GM12878 (cell line): ENCODE measurements around the gene TRAF3. TPM values are rescaled to one million over a fixed set of nuclear protein-coding genes. Genes with fewer than 3 reads are reported as not detected.
A peak's percentile ranks its signal among the peaks of the same experiment; 100 is the strongest.

Experiments
- BACH1 ChIP-seq: fragments of 450-650 bp; IDR thresholded peaks from 2 replicates; pipeline ENCODE4 v1.6.1; 2017; ENCODE audit warnings: mild to moderate bottlenecking, borderline replicate concordance
- CBX3 ChIP-seq: fragments of 200-600 bp; sonication (generic); IDR thresholded peaks from 2 replicates; pipeline ENCODE4 v1.6.1; 2016; ENCODE audit warnings: low read depth, borderline replicate concordance
- ESRRA ChIP-seq: IDR thresholded peaks from 2 replicates; pipeline ENCODE4 v1.6.1; 2012; ENCODE audit warnings: mild to moderate bottlenecking, low read length, improper control_type of control experiment
- FOXK2 ChIP-seq: fragments of 450-650 bp; IDR thresholded peaks from 2 replicates; pipeline ENCODE4 v1.6.1; 2017; ENCODE audit warnings: mild to moderate bottlenecking, moderate library complexity
- IKZF1 ChIP-seq: fragments of 450-650 bp; conservative IDR thresholded peaks from 2 replicates; pipeline ENCODE4 v1.6.1; 2017; ENCODE audit warnings: antibody characterized with exemption, mild to moderate bottlenecking
- MEF2A ChIP-seq: IDR thresholded peaks from 2 replicates; pipeline ENCODE4 v1.6.1; 2011; ENCODE audit warnings: low read depth, mild to moderate bottlenecking, low read length, moderate library complexity; ENCODE audit not compliant: insufficient read depth
- NBN ChIP-seq: fragments of 450-650 bp; IDR thresholded peaks from 2 replicates; pipeline ENCODE4 v1.6.1; 2016
- RELA ChIP-seq: fragments of 450-650 bp; IDR thresholded peaks from 2 replicates; pipeline ENCODE4 v1.8.0; 2014; ENCODE audit warnings: borderline replicate concordance; ENCODE audit not compliant: partially characterized antibody
- SIN3A ChIP-seq: IDR thresholded peaks from 2 replicates; pipeline ENCODE4 v1.6.1; 2012; ENCODE audit warnings: low read depth, low read length, improper control_type of control experiment
- SMAD5 ChIP-seq: IDR thresholded peaks from 2 replicates; pipeline ENCODE4 v1.6.1; 2016; ENCODE audit warnings: antibody characterized with exemption, low read depth
- SRF ChIP-seq, 2 experiments: IDR thresholded peaks; 2 replicates each; pipeline ENCODE4 v1.6.1; 2011; ENCODE audit warnings: low read depth in 2 of 2, low read length in 2 of 2, mild to moderate bottlenecking in 1 of 2, moderate library complexity in 1 of 2
- STAT3 ChIP-seq: IDR thresholded peaks from 2 replicates; pipeline ENCODE4 v1.6.1; 2011; ENCODE audit warnings: low read depth, low read length, improper control_type of control experiment
- ZBTB4 ChIP-seq: fragments of 450-650 bp; formaldehyde crosslinking; IDR thresholded peaks from 2 replicates; pipeline ENCODE4 v1.4.0; 2022; ENCODE audit warnings: mild to moderate bottlenecking, moderate library complexity
- ZBTB40 ChIP-seq: fragments of 450-650 bp; IDR thresholded peaks from 2 replicates; pipeline ENCODE4 v1.6.1; 2016; ENCODE audit warnings: mild to moderate bottlenecking, moderate library complexity, borderline replicate concordance
- ZNF622 ChIP-seq: fragments of 450-650 bp; IDR thresholded peaks from 2 replicates; pipeline ENCODE4 v1.6.1; 2017; ENCODE audit warnings: mild to moderate bottlenecking, inconsistent platforms
- polyA plus RNA-seq, 11 experiments: library from polyadenylated mRNA; depleted of rRNA in 4 of 11; unstranded in 6 of 11; stranded (reverse) in 5 of 11; fragments of >200 nt; fragmentation: Nextera tagmentation in 4 of 11; fragmentation: Illumina TruSeq in 1 of 11; extraction: Ambion mirVana in 4 of 11; extraction: Trizol in 1 of 11; gene quantifications; 1 replicate in 1 of 11; 2 replicates in 10 of 11; pipeline versions ENCODE4 v1.2.1 to v1.2.3, GENCODE V29; 2011 to 2016; ENCODE audit warnings: inconsistent platforms in 2 of 11, missing spikeins in 2 of 11, low read depth in 1 of 11
- total RNA-seq, 4 experiments: library from RNA; depleted of rRNA in 3 of 4; stranded (reverse); fragments of >200 nt in 3 of 4; fragmentation: Illumina TruSeq in 1 of 4; extraction: Trizol in 1 of 4; gene quantifications; 2 replicates each; pipeline versions ENCODE4 v1.2.1 to v1.2.3, GENCODE V29; 2013 to 2021
- TF ChIP-seq, protein P1 (sequence below): fragments of 450-650 bp; IDR thresholded peaks from 2 replicates; pipeline ENCODE4 v1.6.1; 2017; ENCODE audit warnings: mild to moderate bottlenecking, moderate library complexity
- TF ChIP-seq, protein P2 (sequence below): IDR thresholded peaks from 2 replicates; pipeline ENCODE4 v1.6.1; 2011; ENCODE audit warnings: low read depth, low read length, improper control_type of control experiment, borderline replicate concordance

Gene TRAF3
- total and polyA plus RNA-seq, 10 of the 15 experiments (the other 5 are each of a cell fraction or from before 2014, with no cell fraction given): 3.0 to 70.1 (median 36.5) TPM

DNA sequence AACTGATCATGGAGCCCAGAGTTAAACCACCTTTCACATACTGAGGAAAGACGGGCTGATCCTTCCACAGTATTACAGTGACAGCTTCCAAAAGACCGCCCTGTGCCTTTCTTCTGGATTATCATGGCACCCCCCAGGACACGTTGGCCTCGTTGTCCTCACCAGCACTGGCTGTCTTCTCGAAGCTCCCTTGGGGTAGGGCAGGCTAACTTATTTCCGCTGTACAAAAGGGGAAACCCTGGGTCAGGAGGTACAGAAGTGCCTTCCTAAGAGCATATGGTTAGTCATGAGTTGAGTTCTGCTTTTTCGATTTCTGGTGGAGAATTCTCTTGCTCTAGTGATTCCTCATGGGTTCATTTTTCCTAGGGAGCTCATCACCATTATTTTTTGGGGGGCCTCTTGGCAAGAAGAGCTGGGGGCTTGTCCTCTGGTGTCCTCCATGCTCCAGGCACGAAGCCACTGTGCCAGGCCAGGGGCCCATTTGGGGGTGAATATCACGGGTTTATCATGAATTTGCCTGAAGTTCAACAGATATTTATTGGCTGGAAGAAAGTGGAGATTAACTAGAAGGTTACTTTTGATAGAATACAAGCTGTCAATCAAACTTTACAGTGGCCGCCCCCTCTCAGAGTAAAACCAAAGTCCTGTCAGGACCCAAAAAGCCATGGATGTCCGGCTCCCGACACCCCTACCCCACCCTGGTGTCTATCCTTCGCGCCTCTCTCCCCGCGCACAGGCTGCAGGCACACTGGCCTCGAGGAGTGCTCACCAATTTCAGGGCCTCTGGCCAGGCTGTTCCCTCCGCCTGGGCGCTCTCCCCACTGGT is 8.8 kb upstream of the TRAF3 start (continued):
- TF ChIP-seq, protein P1, sequence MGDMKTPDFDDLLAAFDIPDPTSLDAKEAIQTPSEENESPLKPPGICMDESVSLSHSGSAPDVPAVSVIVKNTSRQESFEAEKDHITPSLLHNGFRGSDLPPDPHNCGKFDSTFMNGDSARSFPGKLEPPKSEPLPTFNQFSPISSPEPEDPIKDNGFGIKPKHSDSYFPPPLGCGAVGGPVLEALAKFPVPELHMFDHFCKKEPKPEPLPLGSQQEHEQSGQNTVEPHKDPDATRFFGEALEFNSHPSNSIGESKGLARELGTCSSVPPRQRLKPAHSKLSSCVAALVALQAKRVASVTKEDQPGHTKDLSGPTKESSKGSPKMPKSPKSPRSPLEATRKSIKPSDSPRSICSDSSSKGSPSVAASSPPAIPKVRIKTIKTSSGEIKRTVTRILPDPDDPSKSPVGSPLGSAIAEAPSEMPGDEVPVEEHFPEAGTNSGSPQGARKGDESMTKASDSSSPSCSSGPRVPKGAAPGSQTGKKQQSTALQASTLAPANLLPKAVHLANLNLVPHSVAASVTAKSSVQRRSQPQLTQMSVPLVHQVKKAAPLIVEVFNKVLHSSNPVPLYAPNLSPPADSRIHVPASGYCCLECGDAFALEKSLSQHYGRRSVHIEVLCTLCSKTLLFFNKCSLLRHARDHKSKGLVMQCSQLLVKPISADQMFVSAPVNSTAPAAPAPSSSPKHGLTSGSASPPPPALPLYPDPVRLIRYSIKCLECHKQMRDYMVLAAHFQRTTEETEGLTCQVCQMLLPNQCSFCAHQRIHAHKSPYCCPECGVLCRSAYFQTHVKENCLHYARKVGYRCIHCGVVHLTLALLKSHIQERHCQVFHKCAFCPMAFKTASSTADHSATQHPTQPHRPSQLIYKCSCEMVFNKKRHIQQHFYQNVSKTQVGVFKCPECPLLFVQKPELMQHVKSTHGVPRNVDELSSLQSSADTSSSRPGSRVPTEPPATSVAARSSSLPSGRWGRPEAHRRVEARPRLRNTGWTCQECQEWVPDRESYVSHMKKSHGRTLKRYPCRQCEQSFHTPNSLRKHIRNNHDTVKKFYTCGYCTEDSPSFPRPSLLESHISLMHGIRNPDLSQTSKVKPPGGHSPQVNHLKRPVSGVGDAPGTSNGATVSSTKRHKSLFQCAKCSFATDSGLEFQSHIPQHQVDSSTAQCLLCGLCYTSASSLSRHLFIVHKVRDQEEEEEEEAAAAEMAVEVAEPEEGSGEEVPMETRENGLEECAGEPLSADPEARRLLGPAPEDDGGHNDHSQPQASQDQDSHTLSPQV: peak; percentile 98
- TF ChIP-seq NBN (peak; percentile 64; the same call in 1 of the 2 replicates), MEF2A (0 out of 2 replicates have a peak, but pooled peaks have one; percentile 22), CBX3 (no peak), SIN3A (no peak), ZBTB4 (peak; percentile 76; the same call in 1 of the 2 replicates), RELA (peak; percentile 76), SMAD5 (no peak), SRF (IDR thresholded peaks at IDR 0.05; ENCODE audit: low read depth in 2 of 2, low read length in 2 of 2) (no peak), ZNF622 (no peak), ZBTB40 (no peak; the same call in 1 of the 2 replicates), STAT3 (no peak), BACH1 (no peak), IKZF1 (peak; percentile 74), FOXK2 (no peak), ESRRA (no peak)
- TF ChIP-seq, protein P2, sequence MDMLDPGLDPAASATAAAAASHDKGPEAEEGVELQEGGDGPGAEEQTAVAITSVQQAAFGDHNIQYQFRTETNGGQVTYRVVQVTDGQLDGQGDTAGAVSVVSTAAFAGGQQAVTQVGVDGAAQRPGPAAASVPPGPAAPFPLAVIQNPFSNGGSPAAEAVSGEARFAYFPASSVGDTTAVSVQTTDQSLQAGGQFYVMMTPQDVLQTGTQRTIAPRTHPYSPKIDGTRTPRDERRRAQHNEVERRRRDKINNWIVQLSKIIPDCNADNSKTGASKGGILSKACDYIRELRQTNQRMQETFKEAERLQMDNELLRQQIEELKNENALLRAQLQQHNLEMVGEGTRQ: peak; percentile 27; the same call in 1 of the 2 replicates
